ENCODE measurements around the gene SH3RF3. TPM values are rescaled to one million over a fixed set of nuclear protein-coding genes. Genes with fewer than 3 reads are reported as not detected.

Gene SH3RF3
- total and polyA plus RNA-seq, 2 of the 13 experiments (the other 11 are each of a cell fraction or from before 2014, with no cell fraction given), result 0.04 TPM; not detected in 1

GRCh38 chr2:109356324-109357035 is 227.5 kb downstream of the SH3RF3 start:
- no peak overlapping the region for H3K27ac ChIP-seq (ENCODE audit: extremely low read length, insufficient read depth, low read length)
- in situ Hi-C loops (cut with HindIII; ENCODE audit: extremely low pct_ligation_motif_present, low pct_unique_long_range_greater_than_20kb) (no loop called here), intact Hi-C loops (cut with micrococcal nuclease; ENCODE audit: unreplicated experiment) (no loop called here)
- WGBS (ENCODE audit: low lambda C conversion rate), result 38% methylated on average over 6 of the region's 7 CpGs
- peaks cover 0 to 5% of the 10 kb centered on the region in 2 experiments; a peak in 2 of 5 replicates for H3K27me3 ChIP-seq (ENCODE audit: control insufficient read depth in 1 of 2, insufficient read depth in 2 of 2, low read length in 2 of 2)
- H3K9me3 ChIP-seq (ENCODE audit: low read length), result no peaks in the 10 kb centered on the region
- no peak overlapping the region for H3K4me3 ChIP-seq (replicated peaks in 1 of 3; ENCODE audit: insufficient read depth in 1 of 3, low read depth in 2 of 3, low read length in 3 of 3)
- CTCF ChIA-PET (ENCODE audit: low intra/inter-chr PET ratio, low total read pairs), result no interaction called here
- no peak for DNase-seq (ENCODE audit: low spot score)
- H3K9ac ChIP-seq (ENCODE audit: insufficient read depth, low read depth, low read length), result no peak overlapping the region
- POLR2A ChIA-PET, result no interaction called here
- H3K36me3 ChIP-seq (replicated peaks in 1 of 2; ENCODE audit: control insufficient read depth in 1 of 2, insufficient read depth in 2 of 2, low read length in 2 of 2), result no peaks in the 10 kb centered on the region
- H2AFZ ChIP-seq (ENCODE audit: low read length), result no peak overlapping the region
- no peak overlapping the region for H3K4me2 ChIP-seq (ENCODE audit: low read depth, low read length)
- no peaks in the 10 kb centered on the region for H3K4me1 ChIP-seq (ENCODE audit: insufficient read depth, low read length)
- H4K20me1 ChIP-seq (ENCODE audit: insufficient read depth, low read length), result no peaks in the 10 kb centered on the region
- no peak for ATAC-seq
- no peak for FAIRE-seq
- TF ChIP-seq NKX3-1 (CRISPR knock-in tag; IDR thresholded peaks at IDR 0.05), result no peak
- BruUV-seq (replicated peaks), result no TSS peak
- H3K79me2 ChIP-seq (ENCODE audit: insufficient read depth, low read length), result no peaks in the 10 kb centered on the region

- DNase-seq (ENCODE audit: low spot score) (no peak), ATAC-seq (no peak), FAIRE-seq (no peak)
- TF ChIP-seq NFYB (CRISPR knock-in tag; IDR thresholded peaks at IDR 0.05), result no peak
- TF ChIP-seq, protein P1, sequence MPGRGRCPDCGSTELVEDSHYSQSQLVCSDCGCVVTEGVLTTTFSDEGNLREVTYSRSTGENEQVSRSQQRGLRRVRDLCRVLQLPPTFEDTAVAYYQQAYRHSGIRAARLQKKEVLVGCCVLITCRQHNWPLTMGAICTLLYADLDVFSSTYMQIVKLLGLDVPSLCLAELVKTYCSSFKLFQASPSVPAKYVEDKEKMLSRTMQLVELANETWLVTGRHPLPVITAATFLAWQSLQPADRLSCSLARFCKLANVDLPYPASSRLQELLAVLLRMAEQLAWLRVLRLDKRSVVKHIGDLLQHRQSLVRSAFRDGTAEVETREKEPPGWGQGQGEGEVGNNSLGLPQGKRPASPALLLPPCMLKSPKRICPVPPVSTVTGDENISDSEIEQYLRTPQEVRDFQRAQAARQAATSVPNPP (CRISPR knock-in tag; IDR thresholded peaks at IDR 0.05), result no peak
- no peak for TF ChIP-seq ZNF569 (CRISPR knock-in tag; IDR thresholded peaks at IDR 0.05; ENCODE audit: borderline replicate concordance)
- no peak for TF ChIP-seq RARG (CRISPR knock-in tag; IDR thresholded peaks at IDR 0.05; ENCODE audit: low read depth)
- TF ChIP-seq SP4 (CRISPR knock-in tag; IDR thresholded peaks at IDR 0.05), result no peak
- no peak for TF ChIP-seq SYNCRIP (IDR thresholded peaks at IDR 0.05; ENCODE audit: insufficient read depth, low read depth, low read length)
- no peak for TF ChIP-seq AFF4 (CRISPR knock-in tag; IDR thresholded peaks at IDR 0.05)
- no peak for TF ChIP-seq ZNF496 (CRISPR knock-in tag; IDR thresholded peaks at IDR 0.05; ENCODE audit: insufficient replicate concordance)
- no peak for TF ChIP-seq RBAK (CRISPR knock-in tag; IDR thresholded peaks at IDR 0.05)
- TF ChIP-seq, protein P2, sequence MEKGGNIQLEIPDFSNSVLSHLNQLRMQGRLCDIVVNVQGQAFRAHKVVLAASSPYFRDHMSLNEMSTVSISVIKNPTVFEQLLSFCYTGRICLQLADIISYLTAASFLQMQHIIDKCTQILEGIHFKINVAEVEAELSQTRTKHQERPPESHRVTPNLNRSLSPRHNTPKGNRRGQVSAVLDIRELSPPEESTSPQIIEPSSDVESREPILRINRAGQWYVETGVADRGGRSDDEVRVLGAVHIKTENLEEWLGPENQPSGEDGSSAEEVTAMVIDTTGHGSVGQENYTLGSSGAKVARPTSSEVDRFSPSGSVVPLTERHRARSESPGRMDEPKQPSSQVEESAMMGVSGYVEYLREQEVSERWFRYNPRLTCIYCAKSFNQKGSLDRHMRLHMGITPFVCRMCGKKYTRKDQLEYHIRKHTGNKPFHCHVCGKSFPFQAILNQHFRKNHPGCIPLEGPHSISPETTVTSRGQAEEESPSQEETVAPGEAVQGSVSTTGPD (CRISPR knock-in tag; IDR thresholded peaks at IDR 0.05), result no peak
- no peaks in the 10 kb centered on the region for H3K36me3 ChIP-seq (replicated peaks in 1 of 2; ENCODE audit: control insufficient read depth in 1 of 2, insufficient read depth in 2 of 2, low read length in 2 of 2)
- no peaks in the 10 kb centered on the region for H3K4me1 ChIP-seq (ENCODE audit: insufficient read depth, low read length)
- no peaks in the 10 kb centered on the region for H3K27me3 ChIP-seq (ENCODE audit: control insufficient read depth in 1 of 2, insufficient read depth in 2 of 2, low read length in 2 of 2)
- 68% methylated on average over 4 of the region's 4 CpGs for WGBS (ENCODE audit: low lambda C conversion rate)
- no peak overlapping the region for H2AFZ ChIP-seq (ENCODE audit: low read length)
- no peaks in the 10 kb centered on the region for H3K9me3 ChIP-seq (ENCODE audit: low read length)
- BruUV-seq (replicated peaks), result no TSS peak
- ChIA-PET CTCF (ENCODE audit: low intra/inter-chr PET ratio, low total read pairs) (no interaction called here), POLR2A (no interaction called here)
- H3K4me3 ChIP-seq (replicated peaks in 1 of 3; ENCODE audit: insufficient read depth in 1 of 3, low read depth in 2 of 3, low read length in 3 of 3), result no peak overlapping the region
- no peak overlapping the region for H3K4me2 ChIP-seq (ENCODE audit: low read depth, low read length)
- intact Hi-C loops (cut with micrococcal nuclease; ENCODE audit: unreplicated experiment) (no loop called here), in situ Hi-C loops (cut with HindIII; ENCODE audit: extremely low pct_ligation_motif_present, low pct_unique_long_range_greater_than_20kb) (no loop called here)
- H4K20me1 ChIP-seq (ENCODE audit: insufficient read depth, low read length), result no peaks in the 10 kb centered on the region
- no peaks in the 10 kb centered on the region for H3K79me2 ChIP-seq (ENCODE audit: insufficient read depth, low read length)
- no peak overlapping the region for H3K9ac ChIP-seq (ENCODE audit: insufficient read depth, low read depth, low read length)
- H3K27ac ChIP-seq (ENCODE audit: extremely low read length, insufficient read depth, low read length), result no peak overlapping the region
Measured at GRCh38 chr2:109364217-109364616, 235.2 kb downstream of the SH3RF3 start.
